T-helper 2 cell treated with Interferon-gamma antibody and Interleukin-4, amounts not matched to agents 5 μg/mL and 100 μg/mL, for 36 hours (primary cell): ENCODE measurements around the gene ARPC1A.
"Not testable (repeated sequence)": the region's sequence is repeated elsewhere in the genome, so short reads cannot be mapped to it uniquely, and the experiment has no call there.

Source experiments
- DNase-seq: peaks from one replicate; pipeline ENCODE4 v3.0.0; 2021; ENCODE audit warnings: low spot score
- H3K27ac Mint-ChIP-seq: one replicate; pipeline ENCODE4 v1.8.0; 2021; ENCODE audit warnings: mild to moderate bottlenecking, mixed read lengths
- H3K27me3 Mint-ChIP-seq: one replicate; pipeline ENCODE4 v1.8.0; 2021; ENCODE audit warnings: low read depth, mixed read lengths
- H3K36me3 Mint-ChIP-seq: one replicate; pipeline ENCODE4 v1.8.0; 2021; ENCODE audit warnings: low read depth, mixed read lengths
- H3K4me1 Mint-ChIP-seq: one replicate; pipeline ENCODE4 v1.8.0; 2021; ENCODE audit warnings: low read depth, mixed read lengths
- H3K4me3 Mint-ChIP-seq: one replicate; pipeline ENCODE4 v1.8.0; 2022; ENCODE audit warnings: mild to moderate bottlenecking, moderate library complexity, mixed read lengths
- H3K9me3 Mint-ChIP-seq: one replicate; pipeline ENCODE4 v1.8.0; 2021; ENCODE audit warnings: mixed read lengths

ARPC1A gene

GRCh38 chr7:99407872-99408378 lies 82.2 kb downstream of the ARPC1A start:
- Mint-ChIP-seq H3K36me3 (peaks cover 43% of the 10 kb centered on the region), H3K27ac (peak overlapping the region; percentile 93), H3K4me1 (peaks cover 32% of the 10 kb centered on the region), H3K27me3 (no peaks in the 10 kb centered on the region), H3K4me3 (peak overlapping the region; percentile 93), H3K9me3 (no peaks in the 10 kb centered on the region)
- no peak for DNase-seq

- Mint-ChIP-seq H3K27me3 (no peaks in the 10 kb centered on the region), H3K4me1 (peaks cover 32% of the 10 kb centered on the region), H3K27ac (peak within 1 kb of the TSS; percentile 93), H3K36me3 (peaks cover 42% of the 10 kb centered on the region), H3K9me3 (no peaks in the 10 kb centered on the region), H3K4me3 (peak within 1 kb of the TSS; percentile 93)
- DNase-seq, result peak; percentile 94
These were observed 82.9 kb downstream of the ARPC1A start, which contains the start of the genes BUD31 and PDAP1 for GRCh38 chr7:99408379-99409191. BUD31 (plus strand) TSS chr7:99408969; CDS start chr7:99411093, 2,124 bp downstream. PDAP1 (minus strand) TSS chr7:99408597; CDS start chr7:99408548, 49 bp downstream.

- H3K4me1 Mint-ChIP-seq, result peaks cover 29% of the 10 kb centered on the region
- H3K27me3 Mint-ChIP-seq, result no peaks in the 10 kb centered on the region
- peak overlapping the region; percentile 93 for H3K4me3 Mint-ChIP-seq
- H3K9me3 Mint-ChIP-seq, result no peaks in the 10 kb centered on the region
- H3K36me3 Mint-ChIP-seq, result peaks cover 36% of the 10 kb centered on the region
- H3K27ac Mint-ChIP-seq, result peak overlapping the region; percentile 93
- DNase-seq, result peak; percentile 14
These were observed 83.5 kb downstream of the ARPC1A start for GRCh38 chr7:99409192-99409572.

- no peak for DNase-seq
- peak overlapping the region; percentile 93 for H3K4me3 Mint-ChIP-seq
- no peaks in the 10 kb centered on the region for H3K27me3 Mint-ChIP-seq
- H3K4me1 Mint-ChIP-seq, result peaks cover 28% of the 10 kb centered on the region
- no peaks in the 10 kb centered on the region for H3K9me3 Mint-ChIP-seq
- peak overlapping the region; percentile 93 for H3K27ac Mint-ChIP-seq
- peaks cover 38% of the 10 kb centered on the region for H3K36me3 Mint-ChIP-seq
These were observed 84.1 kb downstream of the ARPC1A start for GRCh38 chr7:99409806-99410205.

- H3K36me3 Mint-ChIP-seq, result peaks cover 44% of the 10 kb centered on the region
These were observed 84.9 kb downstream of the ARPC1A start for GRCh38 chr7:99410635-99411034.

GRCh38 chr7:99415513-99416127 lies 89.9 kb downstream of the ARPC1A start:
- H3K9me3 Mint-ChIP-seq, H3K27me3 Mint-ChIP-seq, H3K27ac Mint-ChIP-seq, H3K4me1 Mint-ChIP-seq, DNase-seq, H3K4me3 Mint-ChIP-seq: not testable (repeated sequence)
- H3K36me3 Mint-ChIP-seq, result peaks cover 64% of the 10 kb centered on the region

More at GRCh38 chr7:99410635-99411034, 84.9 kb downstream of the ARPC1A start:
- H3K27me3 Mint-ChIP-seq, result no peaks in the 10 kb centered on the region
- H3K9me3 Mint-ChIP-seq, result no peaks in the 10 kb centered on the region
- peak overlapping the region; percentile 12 for H3K27ac Mint-ChIP-seq
- H3K4me3 Mint-ChIP-seq, result peak overlapping the region; percentile 93
- H3K4me1 Mint-ChIP-seq, result peaks cover 28% of the 10 kb centered on the region
- no peak for DNase-seq
